WTC11 (cell line): ENCODE measurements around the gene ANKS3. TPM values are rescaled to one million over a fixed set of nuclear protein-coding genes. Genes with fewer than 3 reads are reported as not detected.
A peak's percentile ranks its signal among the peaks of the same experiment; 100 is the strongest.

Source experiments
- ATAC-seq: fragments of 200-7000 bp; cut with Tn5 transposase; 2 replicates; pipeline ENCODE4 v1.10.0; 2021; ENCODE audit warnings: mild to moderate bottlenecking, moderate library complexity
- CTCF ChIA-PET: fragments of 300-600 bp; sonication (Branson Sonifier 250); formaldehyde crosslinking; loops from one replicate; lab custom pipeline; 2021; ENCODE audit warnings: antibody characterized with exemption; lab: Charles Lee
- POLR2A ChIA-PET: fragments of 350-600 bp; sonication (Branson Sonifier 250); formaldehyde crosslinking; loops from one replicate; lab custom pipeline; 2021; ENCODE audit warnings: antibody characterized with exemption; lab: Charles Lee
- DNase-seq: peaks from one replicate; pipeline ENCODE4 v3.0.0; 2021; ENCODE audit warnings: low spot score
- H3K27ac Mint-ChIP-seq: 2 replicates; pipeline ENCODE4 v1.8.0; 2021; ENCODE audit warnings: mixed read lengths
- H3K27me3 Mint-ChIP-seq: 2 replicates; pipeline ENCODE4 v1.8.0; 2021; ENCODE audit warnings: low read depth, mild to moderate bottlenecking, moderate library complexity, mixed read lengths
- H3K36me3 Mint-ChIP-seq: 2 replicates; pipeline ENCODE4 v1.8.0; 2021; ENCODE audit warnings: mixed read lengths
- H3K4me1 Mint-ChIP-seq: 2 replicates; pipeline ENCODE4 v1.8.0; 2022; ENCODE audit warnings: mixed read lengths
- H3K4me3 Mint-ChIP-seq: 2 replicates; pipeline ENCODE4 v1.8.0; 2021; ENCODE audit warnings: mild to moderate bottlenecking, moderate library complexity, mixed read lengths
- H3K9me3 Mint-ChIP-seq: 2 replicates; pipeline ENCODE4 v1.8.0; 2021; ENCODE audit warnings: mixed read lengths
- ATF1 ChIP-seq: sonication (generic); formaldehyde crosslinking; IDR thresholded peaks from 2 replicates; pipeline ENCODE4 v1.8.1; 2023; ENCODE audit warnings: mild to moderate bottlenecking, moderate library complexity, missing genetic modification reagents
- FOXJ3 ChIP-seq: sonication (generic); formaldehyde crosslinking; IDR thresholded peaks from 2 replicates; pipeline ENCODE4 v1.9.0; 2021; ENCODE audit warnings: missing genetic modification reagents, mild to moderate bottlenecking, borderline replicate concordance
- FOXP1 ChIP-seq: sonication (generic); formaldehyde crosslinking; IDR thresholded peaks from 2 replicates; pipeline ENCODE4 v1.8.0; 2022; ENCODE audit warnings: missing genetic modification reagents, mild to moderate bottlenecking, moderate library complexity, borderline replicate concordance
- GTF2I ChIP-seq: fragments of 250-450 bp; sonication (Bioruptor Pico); conservative IDR thresholded peaks from 2 replicates; pipeline ENCODE4 v1.4.0; 2021; ENCODE audit warnings: mild to moderate bottlenecking
- HMGA2 ChIP-seq: fragments of 250-450 bp; sonication (Bioruptor Pico); IDR thresholded peaks from 2 replicates; pipeline ENCODE4 v1.4.0; 2021; ENCODE audit warnings: mild to moderate bottlenecking, moderate library complexity
- NFYB ChIP-seq: sonication (generic); formaldehyde crosslinking; conservative IDR thresholded peaks from 2 replicates; pipeline ENCODE4 v1.8.0; 2022; ENCODE audit warnings: low read depth, missing genetic modification reagents
- NR1H2 ChIP-seq: sonication (generic); formaldehyde crosslinking; IDR thresholded peaks from 2 replicates; pipeline ENCODE4 v1.9.0; 2021; ENCODE audit warnings: mild to moderate bottlenecking, moderate library complexity, missing genetic modification reagents
- SP1 ChIP-seq: sonication (generic); formaldehyde crosslinking; conservative IDR thresholded peaks from 2 replicates; pipeline ENCODE4 v1.8.1; 2022; ENCODE audit warnings: missing genetic modification reagents
- TEAD4 ChIP-seq: sonication (generic); formaldehyde crosslinking; IDR thresholded peaks from 2 replicates; pipeline ENCODE4 v1.8.0; 2022; ENCODE audit warnings: mild to moderate bottlenecking, missing genetic modification reagents
- ZNF138 ChIP-seq: sonication (generic); formaldehyde crosslinking; conservative IDR thresholded peaks from 2 replicates; pipeline ENCODE4 v1.8.1; 2022; ENCODE audit warnings: mild to moderate bottlenecking, moderate library complexity, missing genetic modification reagents
- ZNF396 ChIP-seq: fragments of 250-450 bp; sonication (Bioruptor Pico); IDR thresholded peaks from 2 replicates; pipeline ENCODE4 v1.8.0; 2021; ENCODE audit warnings: mild to moderate bottlenecking, moderate library complexity, borderline replicate concordance
- ZNF671 ChIP-seq: fragments of 250-450 bp; sonication (Bioruptor Pico); IDR thresholded peaks from 2 replicates; pipeline ENCODE4 v1.8.0; 2021; ENCODE audit warnings: mild to moderate bottlenecking
- total RNA-seq: library from RNA; stranded (reverse); gene quantifications from 3 replicates; pipeline ENCODE4 v1.2.3, GENCODE V29; 2021
- TF ChIP-seq, protein P1 (sequence below): sonication (generic); formaldehyde crosslinking; IDR thresholded peaks from 2 replicates; pipeline ENCODE4 v1.8.1; 2023; ENCODE audit warnings: mild to moderate bottlenecking, missing genetic modification reagents
- TF ChIP-seq, protein P2 (sequence below): sonication (generic); formaldehyde crosslinking; IDR thresholded peaks from 2 replicates; pipeline ENCODE4 v1.8.1; 2022; ENCODE audit warnings: mild to moderate bottlenecking, moderate library complexity, missing genetic modification reagents
- TF ChIP-seq, protein P3 (sequence below): sonication (generic); formaldehyde crosslinking; IDR thresholded peaks from 2 replicates; pipeline ENCODE4 v1.8.1; 2023; ENCODE audit warnings: mild to moderate bottlenecking, missing genetic modification reagents, moderate library complexity
- TF ChIP-seq, protein P4 (sequence below): sonication (generic); formaldehyde crosslinking; IDR thresholded peaks from 2 replicates; pipeline ENCODE4 v1.8.0; 2022; ENCODE audit warnings: mild to moderate bottlenecking, missing genetic modification reagents
- TF ChIP-seq, protein P5 (sequence below): sonication (generic); formaldehyde crosslinking; IDR thresholded peaks from 2 replicates; pipeline ENCODE4 v1.8.0; 2022; ENCODE audit warnings: mild to moderate bottlenecking, missing genetic modification reagents

ANKS3 gene
- total RNA-seq, 1 experiment from 2014 or later, result 35.6 TPM

- ChIA-PET POLR2A (interaction anchor here (0.6 kb wide), 1 partner anchor 11 kb away, joined by 3 read pairs; the partner anchor contains the start of genes ANKS3 and DNAAF8), CTCF (interaction anchor here (1.2 kb wide), 1 partner anchor 11 kb away, joined by 7 read pairs; the partner anchor contains the start of genes ANKS3 and DNAAF8)
- H3K27me3 Mint-ChIP-seq, result no peaks in the 10 kb centered on the region; the same call in 1 of the 2 replicates
- no peak overlapping the region for H3K4me3 Mint-ChIP-seq
- H3K4me1 Mint-ChIP-seq, result peaks cover 20% of the 10 kb centered on the region
- TF ChIP-seq ZNF396 (CRISPR knock-in tag) (no peak), ZNF138 (no peak), NR1H2 (no peak), FOXJ3 (CRISPR knock-in tag) (no peak), NFYB (CRISPR knock-in tag) (peak; percentile 51), ATF1 (CRISPR knock-in tag) (no peak), TEAD4 (no peak), SP1 (CRISPR knock-in tag) (0 out of 2 replicates have a peak, but pooled peaks have one; percentile 34), HMGA2 (CRISPR knock-in tag) (no peak), ZNF671 (no peak)
- TF ChIP-seq, protein P1, sequence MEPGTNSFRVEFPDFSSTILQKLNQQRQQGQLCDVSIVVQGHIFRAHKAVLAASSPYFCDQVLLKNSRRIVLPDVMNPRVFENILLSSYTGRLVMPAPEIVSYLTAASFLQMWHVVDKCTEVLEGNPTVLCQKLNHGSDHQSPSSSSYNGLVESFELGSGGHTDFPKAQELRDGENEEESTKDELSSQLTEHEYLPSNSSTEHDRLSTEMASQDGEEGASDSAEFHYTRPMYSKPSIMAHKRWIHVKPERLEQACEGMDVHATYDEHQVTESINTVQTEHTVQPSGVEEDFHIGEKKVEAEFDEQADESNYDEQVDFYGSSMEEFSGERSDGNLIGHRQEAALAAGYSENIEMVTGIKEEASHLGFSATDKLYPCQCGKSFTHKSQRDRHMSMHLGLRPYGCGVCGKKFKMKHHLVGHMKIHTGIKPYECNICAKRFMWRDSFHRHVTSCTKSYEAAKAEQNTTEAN, result no peak
- TF ChIP-seq, protein P2, sequence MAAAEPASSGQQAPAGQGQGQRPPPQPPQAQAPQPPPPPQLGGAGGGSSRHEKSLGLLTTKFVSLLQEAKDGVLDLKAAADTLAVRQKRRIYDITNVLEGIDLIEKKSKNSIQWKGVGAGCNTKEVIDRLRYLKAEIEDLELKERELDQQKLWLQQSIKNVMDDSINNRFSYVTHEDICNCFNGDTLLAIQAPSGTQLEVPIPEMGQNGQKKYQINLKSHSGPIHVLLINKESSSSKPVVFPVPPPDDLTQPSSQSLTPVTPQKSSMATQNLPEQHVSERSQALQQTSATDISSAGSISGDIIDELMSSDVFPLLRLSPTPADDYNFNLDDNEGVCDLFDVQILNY (CRISPR knock-in tag), result no peak
- TF ChIP-seq, protein P3, sequence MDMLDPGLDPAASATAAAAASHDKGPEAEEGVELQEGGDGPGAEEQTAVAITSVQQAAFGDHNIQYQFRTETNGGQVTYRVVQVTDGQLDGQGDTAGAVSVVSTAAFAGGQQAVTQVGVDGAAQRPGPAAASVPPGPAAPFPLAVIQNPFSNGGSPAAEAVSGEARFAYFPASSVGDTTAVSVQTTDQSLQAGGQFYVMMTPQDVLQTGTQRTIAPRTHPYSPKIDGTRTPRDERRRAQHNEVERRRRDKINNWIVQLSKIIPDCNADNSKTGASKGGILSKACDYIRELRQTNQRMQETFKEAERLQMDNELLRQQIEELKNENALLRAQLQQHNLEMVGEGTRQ, result peak; percentile 93
- TF ChIP-seq, protein P4, sequence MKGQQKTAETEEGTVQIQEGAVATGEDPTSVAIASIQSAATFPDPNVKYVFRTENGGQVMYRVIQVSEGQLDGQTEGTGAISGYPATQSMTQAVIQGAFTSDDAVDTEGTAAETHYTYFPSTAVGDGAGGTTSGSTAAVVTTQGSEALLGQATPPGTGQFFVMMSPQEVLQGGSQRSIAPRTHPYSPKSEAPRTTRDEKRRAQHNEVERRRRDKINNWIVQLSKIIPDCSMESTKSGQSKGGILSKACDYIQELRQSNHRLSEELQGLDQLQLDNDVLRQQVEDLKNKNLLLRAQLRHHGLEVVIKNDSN (CRISPR knock-in tag), result peak; percentile 93
- H3K9me3 Mint-ChIP-seq, result no peaks in the 10 kb centered on the region
- ATAC-seq (peak; percentile 64), DNase-seq (no peak)
- no peaks in the 10 kb centered on the region for H3K36me3 Mint-ChIP-seq
- no peak overlapping the region for H3K27ac Mint-ChIP-seq
Measured at GRCh38 chr16:4745274-4745569, 11.2 kb upstream of the ANKS3 start.

DNA sequence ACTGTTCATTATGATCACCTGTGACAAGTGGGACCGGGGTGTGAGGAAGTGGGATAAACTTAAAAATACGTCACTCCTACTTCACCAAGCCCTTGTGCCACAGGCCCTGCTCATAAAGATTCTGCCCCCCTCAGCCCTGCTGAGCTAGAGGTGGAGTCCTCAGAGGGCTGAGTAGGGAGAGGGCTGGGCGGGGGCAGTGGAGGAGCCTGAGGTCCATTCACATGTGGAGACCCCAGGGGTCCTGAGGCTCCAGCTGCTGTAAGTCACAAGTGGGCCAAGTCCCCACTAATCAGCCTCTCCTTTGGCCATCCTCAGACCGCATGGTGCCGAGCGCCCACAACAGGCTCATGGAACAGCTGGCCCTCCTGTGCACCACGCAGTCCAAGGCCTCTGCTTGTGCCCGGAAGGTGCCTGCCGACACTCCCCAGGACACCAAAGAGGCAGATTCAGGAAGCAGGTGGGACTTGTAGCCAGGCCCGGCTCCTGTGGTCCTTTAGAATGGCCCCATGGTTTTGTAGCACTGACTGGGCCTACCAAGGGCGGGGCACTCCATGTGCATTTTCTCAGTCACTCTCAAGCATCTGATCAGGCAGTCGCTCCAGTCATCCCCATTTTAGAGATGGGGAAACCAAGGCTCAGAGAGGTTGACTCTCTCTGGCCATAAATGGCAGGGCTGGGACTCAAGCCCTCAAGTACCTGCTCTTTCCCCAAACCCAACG lies 10.6 kb upstream of the ANKS3 start:
- Mint-ChIP-seq H3K4me1 (peaks cover 20% of the 10 kb centered on the region), H3K27me3 (no peaks in the 10 kb centered on the region; the same call in 1 of the 2 replicates), H3K9me3 (no peaks in the 10 kb centered on the region), H3K36me3 (no peaks in the 10 kb centered on the region), H3K27ac (peak overlapping the region; percentile 38; the same call in 1 of the 2 replicates), H3K4me3 (no peak overlapping the region)
- ChIA-PET POLR2A (interaction anchor here (0.6 kb wide), 1 partner anchor 10 kb away, joined by 3 read pairs; the partner anchor contains the start of genes ANKS3 and DNAAF8), CTCF (interaction anchor here (1.2 kb wide), 1 partner anchor 10 kb away, joined by 7 read pairs; the partner anchor contains the start of genes ANKS3 and DNAAF8)
- TF ChIP-seq ZNF138, result no peak
- TF ChIP-seq, protein P5, sequence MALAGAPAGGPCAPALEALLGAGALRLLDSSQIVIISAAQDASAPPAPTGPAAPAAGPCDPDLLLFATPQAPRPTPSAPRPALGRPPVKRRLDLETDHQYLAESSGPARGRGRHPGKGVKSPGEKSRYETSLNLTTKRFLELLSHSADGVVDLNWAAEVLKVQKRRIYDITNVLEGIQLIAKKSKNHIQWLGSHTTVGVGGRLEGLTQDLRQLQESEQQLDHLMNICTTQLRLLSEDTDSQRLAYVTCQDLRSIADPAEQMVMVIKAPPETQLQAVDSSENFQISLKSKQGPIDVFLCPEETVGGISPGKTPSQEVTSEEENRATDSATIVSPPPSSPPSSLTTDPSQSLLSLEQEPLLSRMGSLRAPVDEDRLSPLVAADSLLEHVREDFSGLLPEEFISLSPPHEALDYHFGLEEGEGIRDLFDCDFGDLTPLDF (CRISPR knock-in tag), result no peak
- TF ChIP-seq FOXP1, result peak; percentile 28; the same call in 1 of the 2 replicates
- TF ChIP-seq GTF2I, result 0 out of 2 replicates have a peak, but pooled peaks have one; percentile 12
- no peak for DNase-seq
- ATAC-seq, result no peak
